Endothelial cell of umbilical vein (primary cell): ENCODE measurements around the gene ANKRD13C. TPM values are rescaled to one million over a fixed set of nuclear protein-coding genes. Genes with fewer than 3 reads are reported as not detected.

Experiments used
- BruUV-seq: library from RNA; stranded (reverse); fragments of 400-500 nt; replicated peaks from 2 replicates; lab custom pipeline; 2021; lab: Mats Ljungman, UMichigan
- CTCF ChIA-PET: fragments of 300-600, 350-600 bp; sonication (Branson Sonifier 250); formaldehyde crosslinking; loops from one replicate; lab custom pipeline; 2021; ENCODE audit warnings: antibody characterized with exemption, inconsistent platforms; lab: Charles Lee
- POLR2A ChIA-PET: fragments of 300-600, 350-600 bp; sonication (Branson Sonifier 250); formaldehyde crosslinking; loops from one replicate; lab custom pipeline; 2021; ENCODE audit warnings: antibody characterized with exemption, inconsistent platforms; lab: Charles Lee
- DNase-seq: peaks from one replicate; pipeline ENCODE4 v3.0.0-alpha.2; 2011; ENCODE audit warnings: low read depth, low spot score
- FAIRE-seq: peaks from 2 replicates; lab custom pipeline; 2011; peaks lifted over from hg19 to GRCh38; lab: Jason Lieb, UNC
- H2AFZ ChIP-seq: 2 replicates; pipeline ENCODE4 v1.6.0; 2012; ENCODE audit warnings: low read depth, low read length, control low read depth, inconsistent platforms
- H3K27ac ChIP-seq: 2 replicates; pipeline ENCODE4 v1.5.1; 2011; ENCODE audit warnings: low read depth, mild to moderate bottlenecking, control low read depth, low read length, moderate library complexity; ENCODE audit not compliant: insufficient read depth
- H3K27me3 ChIP-seq, 2 experiments: 2 replicates each; pipeline versions ENCODE4 v1.6.0 to v1.6.1; 2011; ENCODE audit warnings: low read length in 2 of 2, mixed read lengths in 1 of 2; ENCODE audit not compliant: control insufficient read depth in 2 of 2, insufficient read depth in 2 of 2
- H3K36me3 ChIP-seq, 2 experiments: 2 replicates in 1 of 2; 3 replicates in 1 of 2; pipeline ENCODE4 v1.5.1; 2011; ENCODE audit warnings: low read length in 2 of 2, mild to moderate bottlenecking in 1 of 2, moderate library complexity in 1 of 2; ENCODE audit not compliant: control insufficient read depth in 2 of 2, insufficient read depth in 2 of 2; ENCODE audit errors: extremely low read depth in 1 of 2
- H3K4me1 ChIP-seq: 3 replicates; pipeline ENCODE4 v1.5.1; 2011; ENCODE audit warnings: mild to moderate bottlenecking, low read length; ENCODE audit not compliant: control insufficient read depth, insufficient read depth; ENCODE audit errors: extremely low read depth
- H3K4me2 ChIP-seq: 2 replicates; pipeline ENCODE4 v1.6.1; 2011; ENCODE audit warnings: low read length, control low read depth, mixed read lengths; ENCODE audit not compliant: insufficient read depth
- H3K4me3 ChIP-seq, 3 experiments: fragments of 200-600 bp in 1 of 3; sonication (generic), shearing (Covaris generic) in 1 of 3; replicated peaks in 1 of 3; 2 replicates each; pipeline ENCODE4 v1.5.1; 2011 to 2016; ENCODE audit warnings: control low read depth in 3 of 3, low read length in 3 of 3, mild to moderate bottlenecking in 2 of 3, inconsistent platforms in 1 of 3, low read depth in 1 of 3, moderate library complexity in 1 of 3; ENCODE audit not compliant: insufficient read depth in 1 of 3
- H3K79me2 ChIP-seq: 2 replicates; pipeline ENCODE4 v1.6.0; 2012; ENCODE audit warnings: low read length, inconsistent platforms; ENCODE audit not compliant: control insufficient read depth, insufficient read depth
- H3K9ac ChIP-seq: replicated peaks from 2 replicates; pipeline ENCODE3; 2011; ENCODE audit warnings: low read length, control low read depth; ENCODE audit not compliant: insufficient read depth; ENCODE audit errors: extremely low read depth
- H3K9me1 ChIP-seq: replicated peaks from 3 replicates; pipeline ENCODE4 v1.6.0; 2011; ENCODE audit warnings: mild to moderate bottlenecking, low read length; ENCODE audit not compliant: control insufficient read depth, insufficient read depth; ENCODE audit errors: extremely low read depth
- H3K9me3 ChIP-seq: replicated peaks from 2 replicates; pipeline ENCODE4 v1.5.1; 2012; ENCODE audit warnings: low read length, inconsistent platforms; ENCODE audit not compliant: control insufficient read depth, insufficient read depth
- H4K20me1 ChIP-seq: replicated peaks from 2 replicates; pipeline ENCODE3; 2011; ENCODE audit warnings: mild to moderate bottlenecking, low read length; ENCODE audit not compliant: control insufficient read depth, insufficient read depth; ENCODE audit errors: extremely low read depth
- CTCF ChIP-seq, 2 donors: IDR thresholded peaks; 1 replicate in 1 of 2; 2 replicates in 1 of 2; pipeline ENCODE4 v1.5.1; 2011; ENCODE audit warnings: low read length in 2 of 2, mild to moderate bottlenecking in 2 of 2, moderate library complexity in 2 of 2, control low read depth in 1 of 2, inconsistent platforms in 1 of 2, low read depth in 1 of 2; ENCODE audit not compliant: insufficient read depth in 1 of 2; ENCODE audit errors: extremely low read depth in 1 of 2
- EZH2 ChIP-seq: IDR thresholded peaks from 2 replicates; pipeline ENCODE4 v1.6.1; 2012; ENCODE audit warnings: borderline replicate concordance, low read depth, mild to moderate bottlenecking, moderate library complexity, low read length, inconsistent platforms; ENCODE audit not compliant: severe bottlenecking
- FOS ChIP-seq: IDR thresholded peaks from 2 replicates; pipeline ENCODE4 v1.6.1; 2011; ENCODE audit warnings: mild to moderate bottlenecking, low read length, moderate library complexity, borderline replicate concordance; ENCODE audit not compliant: insufficient read depth
- GATA2 ChIP-seq: IDR thresholded peaks from 2 replicates; pipeline ENCODE4 v1.7.0; 2011; ENCODE audit warnings: low read depth, mild to moderate bottlenecking, moderate library complexity, mixed read lengths, low read length; ENCODE audit not compliant: insufficient read length, insufficient read depth
- JUN ChIP-seq: IDR thresholded peaks from 2 replicates; pipeline ENCODE4 v1.6.1; 2011; ENCODE audit warnings: borderline replicate concordance, low read depth; ENCODE audit not compliant: insufficient read length, insufficient read depth
- MAX ChIP-seq: IDR thresholded peaks from 2 replicates; pipeline ENCODE4 v1.6.1; 2011; ENCODE audit not compliant: insufficient read depth, insufficient read length
- MYC ChIP-seq: IDR thresholded peaks from one replicate; pipeline ENCODE4 v1.6.1; 2011; ENCODE audit warnings: mild to moderate bottlenecking, low read depth, low read length
- POLR2A ChIP-seq: IDR thresholded peaks from 2 replicates; pipeline ENCODE4 v1.6.1; 2012; ENCODE audit warnings: low read depth, mild to moderate bottlenecking, control low read depth, low read length
- POLR2AphosphoS5 ChIP-seq: IDR thresholded peaks from 2 replicates; pipeline ENCODE4 v1.6.1; 2012; ENCODE audit warnings: low read depth, mild to moderate bottlenecking, control low read depth, low read length, moderate library complexity; ENCODE audit not compliant: insufficient read depth
- dilution Hi-C: fragments of 300-500 bp; cut with MboI; formaldehyde crosslinking; loops from one replicate; pipeline ENCODE4 v1.15.0; 2019; ENCODE audit warnings: low sequenced_read_pairs; ENCODE audit not compliant: extremely low pct_ligation_motif_present
- intact Hi-C: fragments of 100-400 bp; cut with micrococcal nuclease; formaldehyde crosslinking; loops from one replicate; pipeline ENCODE4 v1.10.0; 2022
- polyA plus RNA-seq, 4 experiments: library from polyadenylated mRNA; depleted of rRNA in 3 of 4; stranded (reverse) in 3 of 4; unstranded in 1 of 4; fragments of >200 nt; gene quantifications; 2 replicates each; pipeline versions ENCODE4 v1.2.1 to v1.2.3, GENCODE V29; 2011 to 2012; ENCODE audit warnings: missing spikeins in 1 of 4
- total RNA-seq: library from RNA; stranded (reverse); gene quantifications from 2 replicates; pipeline ENCODE4 v1.2.3, GENCODE V29; 2021

The ANKRD13C gene
- total and polyA plus RNA-seq, 2 donors (not counting 3 experiments of a cell fraction or from before 2014, with no cell fraction given) = 4.6 to 17.3 TPM

- no peaks in the 10 kb centered on the region for H4K20me1 ChIP-seq
- H3K36me3 ChIP-seq = no peaks in the 10 kb centered on the region
- intact Hi-C loops = no loop called here
- no peak overlapping the region for H3K9ac ChIP-seq
- POLR2A ChIA-PET = no interaction called here
- BruUV-seq = no TSS peak
- DNase-seq (no peak), FAIRE-seq (no peak)
- peaks cover 5% of the 10 kb centered on the region for H3K4me1 ChIP-seq
- TF ChIP-seq POLR2AphosphoS5 = no peak
- TF ChIP-seq CTCF (IDR thresholded peaks at IDR 0.05; ENCODE audit: extremely low read depth in 1 of 2, insufficient read depth in 1 of 2, low read depth in 1 of 2, low read length in 2 of 2) = no peak
- TF ChIP-seq EZH2 = no peak
- no peak for TF ChIP-seq GATA2
- TF ChIP-seq MYC = no peak
- H3K27me3 ChIP-seq = no peaks in the 10 kb centered on the region
- H3K4me2 ChIP-seq = no peak overlapping the region
- dilution Hi-C loops = no loop called here
- H3K79me2 ChIP-seq = no peaks in the 10 kb centered on the region
- no peaks in the 10 kb centered on the region for H3K9me3 ChIP-seq
- no peaks in the 10 kb centered on the region for H3K9me1 ChIP-seq
- no peak overlapping the region for H2AFZ ChIP-seq
- no peak overlapping the region for H3K4me3 ChIP-seq
- CTCF ChIA-PET = interaction anchor here (2.2 kb wide), 1 partner anchor 10 kb away, joined by 4 read pairs; no protein-coding TSS in a partner anchor
- H3K27ac ChIP-seq = no peak overlapping the region
Observed at GRCh38 chr1:70401974-70402373, 47.5 kb upstream of the ANKRD13C start.

GRCh38 chr1:70400335-70400734 lies 45.8 kb upstream of the ANKRD13C start:
- Histone ChIP-seq H3K27me3 (no peaks in the 10 kb centered on the region), H3K9me1 (no peaks in the 10 kb centered on the region), H3K79me2 (no peaks in the 10 kb centered on the region), H2AFZ (no peak overlapping the region), H3K9me3 (no peaks in the 10 kb centered on the region), H4K20me1 (no peaks in the 10 kb centered on the region), H3K4me1 (peaks cover 2% of the 10 kb centered on the region), H3K36me3 (no peaks in the 10 kb centered on the region), H3K4me3 (no peak overlapping the region), H3K4me2 (no peak overlapping the region), H3K9ac (no peak overlapping the region), H3K27ac (no peak overlapping the region)
- dilution Hi-C loops = no loop called here
- BruUV-seq = no TSS peak
- ChIA-PET POLR2A (no interaction called here), CTCF (interaction anchor here (0.6 kb wide), 1 partner anchor 123 kb away, joined by 3 read pairs; no protein-coding TSS in a partner anchor)
- TF ChIP-seq EZH2 (no peak), MAX (no peak), JUN (no peak), CTCF (IDR thresholded peaks at IDR 0.05; ENCODE audit: extremely low read depth in 1 of 2, insufficient read depth in 1 of 2, low read depth in 1 of 2, low read length in 2 of 2) (no peak), FOS (no peak), MYC (no peak), POLR2AphosphoS5 (no peak), GATA2 (no peak), POLR2A (no peak)
- FAIRE-seq (no peak), DNase-seq (no peak)
- intact Hi-C loops = no loop called here
